ENCODE results near the gene CADM1.

DNA sequence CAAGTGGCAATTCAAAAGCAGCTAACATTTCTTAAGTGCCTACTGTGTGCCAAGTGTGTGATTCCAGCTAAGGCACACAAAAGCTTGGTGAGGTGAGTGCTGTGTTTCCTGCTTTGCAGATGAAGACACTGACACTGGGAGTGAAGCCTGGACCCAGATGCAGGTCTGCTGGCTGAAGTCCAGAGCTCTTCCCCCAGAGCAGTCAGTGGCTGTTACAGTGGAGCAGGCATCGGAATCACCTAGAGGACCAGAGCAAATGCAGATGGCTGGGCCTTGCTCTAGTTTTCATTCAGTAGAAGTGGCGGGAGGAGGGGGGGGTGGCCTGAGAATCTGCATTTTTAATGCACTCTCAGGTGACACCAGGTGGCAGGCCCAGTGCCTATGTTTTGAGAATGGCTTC lies 342.3 kb downstream of the CADM1 start:
- TF ChIP-seq GATA3 (IDR thresholded peaks at IDR 0.05; ENCODE audit: low read depth, low read length): no peak
- no peak for TF ChIP-seq GATA2 (IDR thresholded peaks at IDR 0.05; ENCODE audit: low read depth, low read length)

Measured in SH-SY5Y (cell line).